Measurements from ENCODE around the gene HNRNPLL. TPM values are rescaled to one million over a fixed set of nuclear protein-coding genes. Genes with fewer than 3 reads are reported as not detected.

The HNRNPLL gene
- total and polyA plus RNA-seq, 2 experiments from 2014 or later, result 42.5 to 53.4 TPM

- no peak for TF ChIP-seq ZNF331 (CRISPR knock-in tag; IDR thresholded peaks at IDR 0.05; ENCODE audit: low read depth)
- no peak for TF ChIP-seq ZNF114 (CRISPR knock-in tag; IDR thresholded peaks at IDR 0.05)
- no peak for TF ChIP-seq POLR2AphosphoS5 (IDR thresholded peaks at IDR 0.05; ENCODE audit: low read depth)
- TF ChIP-seq CREB1 (CRISPR knock-in tag; IDR thresholded peaks at IDR 0.05; ENCODE audit: low read depth), result no peak
- TF ChIP-seq EZH2 (IDR thresholded peaks at IDR 0.05; ENCODE audit: low read depth, unreplicated experiment), result no peak
- TF ChIP-seq JUNB (IDR thresholded peaks at IDR 0.05; ENCODE audit: unreplicated experiment), result no peak
- no peak for TF ChIP-seq EZH2phosphoT487 (IDR thresholded peaks at IDR 0.05; ENCODE audit: unreplicated experiment)
- TF ChIP-seq NANOG (IDR thresholded peaks at IDR 0.05; ENCODE audit: borderline replicate concordance), result no peak
These were observed 44.7 kb downstream of the HNRNPLL start (continued) for GRCh38 chr2:38557981-38558380.

- no peaks in the 10 kb centered on the region for H3K9me2 ChIP-seq (ENCODE audit: insufficient read depth)
- H3K4me1 Mint-ChIP-seq, result 0 out of 3 replicates have a peak, but pooled peaks cover 3% of the 10 kb centered on the region
- ATAC-seq (no peak), DNase-seq (ENCODE audit: low spot score) (no peak)
- no peak overlapping the region for H3K4me3 Mint-ChIP-seq
- no peak overlapping the region for H2AFZ ChIP-seq
- peaks cover 11% of the 10 kb centered on the region; the same call in 1 of the 2 replicates for H3K36me3 ChIP-seq (ENCODE audit: insufficient read depth)
- peaks cover 28% of the 10 kb centered on the region for H3K36me3 Mint-ChIP-seq (ENCODE audit: low read depth)
- no peaks in the 10 kb centered on the region for H3K4me1 ChIP-seq (ENCODE audit: insufficient read depth)
- 0 out of 2 replicates have a peak, but pooled peaks cover 5% of the 10 kb centered on the region for H3F3A ChIP-seq (replicated peaks; ENCODE audit: low read depth)
- H3K27me3 Mint-ChIP-seq (ENCODE audit: insufficient read depth, low read depth, poor library complexity), result no peaks in the 10 kb centered on the region
- H4K20me1 ChIP-seq (replicated peaks; ENCODE audit: insufficient read depth), result peaks cover 4% of the 10 kb centered on the region; the same call in 1 of the 2 replicates
- no peak overlapping the region for H3K27ac Mint-ChIP-seq
- no peaks in the 10 kb centered on the region for H3K9me3 Mint-ChIP-seq
- no peak overlapping the region for H3K27ac ChIP-seq (ENCODE audit: low read depth)
- no peak overlapping the region for H3K4me3 ChIP-seq
- no peaks in the 10 kb centered on the region for H3K27me3 ChIP-seq (ENCODE audit: insufficient read depth)
- H3K79me2 ChIP-seq (replicated peaks; ENCODE audit: insufficient read depth), result no peaks in the 10 kb centered on the region
- no peak overlapping the region for H3K4me2 ChIP-seq
- TF ChIP-seq EZH2 (IDR thresholded peaks at IDR 0.05; ENCODE audit: low read depth, unreplicated experiment), result no peak
- no peak for TF ChIP-seq ZNF462 (CRISPR knock-in tag; IDR thresholded peaks at IDR 0.05)
- no peak for TF ChIP-seq POLR2AphosphoS5 (IDR thresholded peaks at IDR 0.05; ENCODE audit: low read depth)
- TF ChIP-seq JUNB (IDR thresholded peaks at IDR 0.05; ENCODE audit: unreplicated experiment), result no peak
- TF ChIP-seq CREB1 (CRISPR knock-in tag; IDR thresholded peaks at IDR 0.05; ENCODE audit: low read depth), result no peak
- no peak for TF ChIP-seq STAT1 (IDR thresholded peaks at IDR 0.05; ENCODE audit: unreplicated experiment)
- TF ChIP-seq ZNF114 (CRISPR knock-in tag; IDR thresholded peaks at IDR 0.05), result no peak
- TF ChIP-seq NANOG (IDR thresholded peaks at IDR 0.05; ENCODE audit: borderline replicate concordance), result no peak
- no peak for TF ChIP-seq ETS1 (IDR thresholded peaks at IDR 0.05)
- TF ChIP-seq EZH2phosphoT487 (IDR thresholded peaks at IDR 0.05; ENCODE audit: unreplicated experiment), result no peak
- TF ChIP-seq CTCF (conservative IDR thresholded peaks at IDR 0.05; ENCODE audit: low read depth in 2 of 2), result no peak
- TF ChIP-seq ZNF331 (CRISPR knock-in tag; IDR thresholded peaks at IDR 0.05; ENCODE audit: low read depth), result no peak
These were observed 45.5 kb downstream of the HNRNPLL start for GRCh38 chr2:38557217-38557616.
